Measurements from ENCODE around the gene ROR1. TPM values are rescaled to one million over a fixed set of nuclear protein-coding genes. Genes with fewer than 3 reads are reported as not detected.

ROR1 gene
- total and polyA plus RNA-seq, 2 donors (not counting 1 experiment from before 2014, with no cell fraction given), result 0.46 to 16.0 TPM

DNA sequence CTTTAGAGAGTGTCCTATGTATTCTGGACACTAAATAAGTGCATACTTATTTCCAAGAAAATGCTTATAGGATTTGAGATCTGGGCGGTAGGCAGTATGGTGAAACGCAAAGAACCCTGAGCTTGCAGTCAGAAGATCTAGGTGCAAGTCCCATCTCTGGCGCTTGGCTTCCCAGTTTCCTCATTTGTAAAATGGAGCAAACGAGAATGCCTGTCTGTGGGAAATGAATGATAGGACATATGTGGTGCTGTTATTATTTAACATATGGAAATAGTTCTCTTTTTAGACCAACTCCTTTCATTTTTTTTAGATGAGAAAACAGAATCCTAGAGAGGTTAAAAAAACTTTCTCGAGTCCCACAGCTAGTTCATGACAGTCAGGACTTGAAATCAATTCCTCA, 25.2 kb upstream of the ROR1 start:
- ATAC-seq (ENCODE audit: low read depth), result no peak
- no peaks in the 10 kb centered on the region for H3K9me3 Mint-ChIP-seq (ENCODE audit: insufficient read depth)
- no peak overlapping the region for H2AFZ ChIP-seq (ENCODE audit: insufficient read depth, low read depth, low read length, poor library complexity, severe bottlenecking)
- WGBS (ENCODE audit: insufficient coverage), result 100% methylated on average over 2 of the region's 5 CpGs
- H4K20me1 ChIP-seq (ENCODE audit: control insufficient read depth, insufficient read depth, low read length, poor library complexity, severe bottlenecking), result no peaks in the 10 kb centered on the region
- no peak overlapping the region for H3K27ac Mint-ChIP-seq
- intact Hi-C loops (cut with micrococcal nuclease), result no loop called here
- TF ChIP-seq, protein P1, sequence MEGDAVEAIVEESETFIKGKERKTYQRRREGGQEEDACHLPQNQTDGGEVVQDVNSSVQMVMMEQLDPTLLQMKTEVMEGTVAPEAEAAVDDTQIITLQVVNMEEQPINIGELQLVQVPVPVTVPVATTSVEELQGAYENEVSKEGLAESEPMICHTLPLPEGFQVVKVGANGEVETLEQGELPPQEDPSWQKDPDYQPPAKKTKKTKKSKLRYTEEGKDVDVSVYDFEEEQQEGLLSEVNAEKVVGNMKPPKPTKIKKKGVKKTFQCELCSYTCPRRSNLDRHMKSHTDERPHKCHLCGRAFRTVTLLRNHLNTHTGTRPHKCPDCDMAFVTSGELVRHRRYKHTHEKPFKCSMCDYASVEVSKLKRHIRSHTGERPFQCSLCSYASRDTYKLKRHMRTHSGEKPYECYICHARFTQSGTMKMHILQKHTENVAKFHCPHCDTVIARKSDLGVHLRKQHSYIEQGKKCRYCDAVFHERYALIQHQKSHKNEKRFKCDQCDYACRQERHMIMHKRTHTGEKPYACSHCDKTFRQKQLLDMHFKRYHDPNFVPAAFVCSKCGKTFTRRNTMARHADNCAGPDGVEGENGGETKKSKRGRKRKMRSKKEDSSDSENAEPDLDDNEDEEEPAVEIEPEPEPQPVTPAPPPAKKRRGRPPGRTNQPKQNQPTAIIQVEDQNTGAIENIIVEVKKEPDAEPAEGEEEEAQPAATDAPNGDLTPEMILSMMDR (IDR thresholded peaks at IDR 0.05), result no peak
- TF ChIP-seq EZH2 (IDR thresholded peaks at IDR 0.05; ENCODE audit: borderline replicate concordance, insufficient read depth, low read depth, low read length, poor library complexity, severe bottlenecking), result no peak
- peaks cover 0 to 11% (median 5%) of the 10 kb centered on the region in 4 experiments for H3K27me3 ChIP-seq (replicated peaks in 1 of 4; ENCODE audit: control extremely low read depth in 1 of 4, control insufficient read depth in 3 of 4, insufficient read depth in 4 of 4, low read length in 3 of 4)
- H3K9ac ChIP-seq (ENCODE audit: low read length), result no peak overlapping the region
- peaks cover 6% of the 10 kb centered on the region for H3K27me3 Mint-ChIP-seq
- no peak overlapping the region for H3K4me3 Mint-ChIP-seq
- H3K4me1 ChIP-seq (ENCODE audit: control insufficient read depth in 2 of 2, insufficient read depth in 2 of 2, low read length in 2 of 2), result no peaks in the 10 kb centered on the region
- no peak overlapping the region for H3K4me2 ChIP-seq (replicated peaks; ENCODE audit: low read depth, low read length, poor library complexity, severe bottlenecking)
- no peak for DNase-seq
- no peaks in the 10 kb centered on the region for H3K36me3 ChIP-seq (replicated peaks in 1 of 2; ENCODE audit: control extremely low read depth in 1 of 2, control insufficient read depth in 1 of 2, extremely low read depth in 1 of 2, insufficient read depth in 2 of 2, low read length in 1 of 2)
- peaks cover 0 to 4% (median 0%) of the 10 kb centered on the region in 3 donors for H3K9me3 ChIP-seq (ENCODE audit: control extremely low read depth in 1 of 3, control insufficient read depth in 2 of 3, insufficient read depth in 1 of 3, low read length in 2 of 3)
- ChIA-PET POLR2A (interaction anchor here (0.6 kb wide), 1 partner anchor 16 kb away, joined by 3 read pairs; no protein-coding TSS in a partner anchor), CTCF (interaction anchor here (1.5 kb wide), 1 partner anchor 57 kb away, joined by 7 read pairs; no protein-coding TSS in a partner anchor)
- H3K4me3 ChIP-seq (ENCODE audit: control extremely low read depth in 1 of 5, extremely low read depth in 1 of 5, insufficient read depth in 1 of 5, low read depth in 2 of 5, low read length in 4 of 5), result no peak overlapping the region
- no peak overlapping the region for H3K27ac ChIP-seq (ENCODE audit: low read length in 2 of 2)
- no peaks in the 10 kb centered on the region for H3K4me1 Mint-ChIP-seq
- H3K79me2 ChIP-seq (ENCODE audit: control insufficient read depth, insufficient read depth, low read length), result no peaks in the 10 kb centered on the region

DNA sequence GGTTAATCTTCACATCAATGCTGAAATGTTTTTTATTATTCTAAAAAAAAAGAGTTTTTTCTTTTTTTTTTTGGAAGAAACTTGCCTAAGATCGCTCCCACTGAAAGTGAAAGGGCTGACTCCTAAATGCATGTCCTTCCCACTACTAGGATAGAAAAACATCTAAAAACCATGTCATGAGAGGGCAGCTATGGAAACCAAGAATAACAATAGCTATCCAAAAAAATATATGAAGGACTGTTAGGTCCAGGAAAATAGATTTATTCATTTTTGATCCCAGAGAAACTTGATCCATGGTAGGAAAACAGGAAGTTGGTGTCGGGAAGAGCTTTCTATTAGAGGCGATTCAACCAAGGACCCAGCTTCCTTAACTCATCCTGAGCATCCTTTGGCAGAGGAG, 23.1 kb upstream of the ROR1 start:
- no peaks in the 10 kb centered on the region for H3K9me3 ChIP-seq (ENCODE audit: control extremely low read depth in 1 of 3, control insufficient read depth in 2 of 3, insufficient read depth in 1 of 3, low read length in 2 of 3)
- Mint-ChIP-seq H3K4me1 (no peaks in the 10 kb centered on the region), H3K4me3 (no peak overlapping the region), H3K9me3 (ENCODE audit: insufficient read depth) (no peaks in the 10 kb centered on the region), H3K27ac (no peak overlapping the region), H3K27me3 (peaks cover 6% of the 10 kb centered on the region)
- no peak overlapping the region for H3K9ac ChIP-seq (ENCODE audit: low read length)
- TF ChIP-seq, protein P1 (IDR thresholded peaks at IDR 0.05), result no peak
- no peak for TF ChIP-seq EZH2 (IDR thresholded peaks at IDR 0.05; ENCODE audit: borderline replicate concordance, insufficient read depth, low read depth, low read length, poor library complexity, severe bottlenecking)
- H3K27ac ChIP-seq (ENCODE audit: low read length in 2 of 2), result no peak overlapping the region
- no peak overlapping the region for H3K4me3 ChIP-seq (ENCODE audit: control extremely low read depth in 1 of 5, extremely low read depth in 1 of 5, insufficient read depth in 1 of 5, low read depth in 2 of 5, low read length in 4 of 5)
- no peaks in the 10 kb centered on the region for H4K20me1 ChIP-seq (ENCODE audit: control insufficient read depth, insufficient read depth, low read length, poor library complexity, severe bottlenecking)
- H3K4me1 ChIP-seq (ENCODE audit: control insufficient read depth in 2 of 2, insufficient read depth in 2 of 2, low read length in 2 of 2), result no peaks in the 10 kb centered on the region
- DNase-seq (no peak), ATAC-seq (ENCODE audit: low read depth) (no peak)
- intact Hi-C loops (cut with micrococcal nuclease), result no loop called here
- no peak overlapping the region for H3K4me2 ChIP-seq (replicated peaks; ENCODE audit: low read depth, low read length, poor library complexity, severe bottlenecking)
- H3K79me2 ChIP-seq (ENCODE audit: control insufficient read depth, insufficient read depth, low read length), result no peaks in the 10 kb centered on the region
- no peaks in the 10 kb centered on the region for H3K36me3 ChIP-seq (replicated peaks in 1 of 2; ENCODE audit: control extremely low read depth in 1 of 2, control insufficient read depth in 1 of 2, extremely low read depth in 1 of 2, insufficient read depth in 2 of 2, low read length in 1 of 2)
- H2AFZ ChIP-seq (ENCODE audit: insufficient read depth, low read depth, low read length, poor library complexity, severe bottlenecking), result no peak overlapping the region
- peaks cover 0 to 7% (median 3%) of the 10 kb centered on the region in 4 experiments for H3K27me3 ChIP-seq (replicated peaks in 1 of 4; ENCODE audit: control extremely low read depth in 1 of 4, control insufficient read depth in 3 of 4, insufficient read depth in 4 of 4, low read length in 3 of 4)
- ChIA-PET POLR2A (no interaction called here), CTCF (interaction anchor here (1.6 kb wide), 1 partner anchor 59 kb away, joined by 3 read pairs; no protein-coding TSS in a partner anchor)
- 91% methylated on average over 2 of the region's 3 CpGs for WGBS (ENCODE audit: insufficient coverage)
